HG03565 (cell line): ENCODE data around the gene AADACL4.

Experiments used
- ATAC-seq: cut with Tn5 transposase; IDR thresholded peaks from one replicate; pipeline ENCODE4 v1.9.1; 2021; ENCODE audit warnings: mild to moderate bottlenecking, moderate library complexity; ENCODE audit not compliant: unreplicated experiment

Gene AADACL4

GRCh38 chr1:12610941-12611340 lies 32.9 kb upstream of the AADACL4 start:
- no peak for ATAC-seq

DNA sequence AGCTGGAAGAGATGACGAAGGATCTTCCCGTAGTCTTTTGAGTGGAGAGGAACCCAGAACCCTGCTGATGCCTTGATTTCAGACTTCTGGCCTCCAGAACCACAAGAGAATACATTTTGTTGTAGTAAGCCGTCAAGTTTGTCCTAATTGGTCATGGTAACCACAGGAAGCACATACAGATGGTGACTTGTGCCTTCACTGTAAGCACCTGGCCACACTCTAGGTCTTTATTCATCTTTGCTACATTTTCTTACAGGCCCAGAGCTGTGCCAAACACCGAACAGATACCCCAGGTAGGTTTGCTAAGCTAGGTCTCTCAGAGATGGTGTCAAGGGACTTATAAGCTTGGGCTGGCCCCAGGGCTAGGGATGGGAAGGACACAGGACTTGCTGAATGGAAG lies 30.7 kb upstream of the AADACL4 start:
- ATAC-seq: no peak

GRCh38 chr1:12614402-12615158 lies 29.3 kb upstream of the AADACL4 start:
- ATAC-seq: no peak

- ATAC-seq: no peak
Observed at GRCh38 chr1:12615159-12615864, 28.6 kb upstream of the AADACL4 start.

- no peak for ATAC-seq
Observed at GRCh38 chr1:12615865-12616708, 27.8 kb upstream of the AADACL4 start.

- no peak for ATAC-seq
Observed at GRCh38 chr1:12616709-12617373, 27.0 kb upstream of the AADACL4 start.

- no peak for ATAC-seq
Observed at GRCh38 chr1:12617511-12617900, 26.4 kb upstream of the AADACL4 start.

- ATAC-seq: no peak
Observed at GRCh38 chr1:12617901-12618660, 25.8 kb upstream of the AADACL4 start, which contains the start of gene DHRS3. Gene DHRS3 (minus strand): TSS chr1:12618210. CDS start chr1:12617348, 862 bp downstream.

DNA sequence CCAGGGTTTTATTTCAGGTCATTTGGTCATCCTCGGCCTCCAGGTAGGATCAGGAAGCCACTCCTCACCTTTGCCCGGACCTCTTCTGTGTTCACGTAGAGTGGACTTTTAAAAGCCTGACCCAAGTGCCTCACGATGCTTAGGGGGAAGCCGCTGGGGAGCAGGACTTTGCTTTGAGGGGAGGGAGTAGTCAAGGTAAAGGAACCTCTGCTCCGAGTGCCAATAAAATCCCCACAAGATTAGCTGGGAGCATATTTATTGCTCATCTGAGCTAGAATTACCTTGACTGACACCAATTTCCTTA lies 25.3 kb upstream of the AADACL4 start:
- no peak for ATAC-seq

DNA sequence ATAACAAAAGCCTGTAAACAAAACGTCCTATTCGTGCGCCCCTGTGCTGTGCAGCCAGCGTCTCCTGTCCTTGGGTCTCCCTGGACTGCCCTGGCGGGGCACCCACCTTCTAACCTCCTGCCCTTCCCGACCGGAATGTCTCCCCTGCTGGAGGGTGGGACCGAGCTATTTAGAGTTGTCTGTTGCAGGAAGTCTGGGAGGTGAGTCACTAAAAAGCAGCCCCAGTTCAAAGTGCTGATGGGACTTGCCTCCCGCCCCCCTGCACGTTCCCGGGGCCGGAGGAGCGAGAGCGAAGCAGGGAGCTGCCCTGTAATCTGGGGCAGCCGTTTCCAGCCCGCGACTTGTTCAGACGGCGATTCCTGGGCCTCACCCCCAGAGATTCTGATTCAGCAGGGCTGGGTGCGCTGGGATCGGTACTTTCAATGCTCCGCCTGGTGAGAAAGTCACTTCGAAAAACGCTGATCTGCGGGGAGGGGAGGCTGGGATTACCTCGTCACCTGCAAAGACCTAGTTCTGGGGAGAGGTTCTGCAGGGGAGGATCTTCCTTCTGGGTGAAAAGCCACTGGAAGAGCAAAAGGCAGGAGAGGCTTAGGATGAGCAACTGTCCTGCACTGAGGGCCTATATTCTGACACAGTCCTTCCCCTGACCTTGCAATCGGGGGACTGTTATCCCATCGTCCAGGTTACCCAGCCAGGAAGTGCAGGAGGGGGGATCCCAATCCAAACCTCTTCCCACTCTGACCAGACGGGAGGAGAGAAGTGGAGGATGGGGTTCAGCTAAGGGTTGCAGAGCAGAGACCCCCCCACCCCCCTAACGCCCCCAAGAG lies 24.7 kb upstream of the AADACL4 start:
- no peak for ATAC-seq

GRCh38 chr1:12619792-12620487 lies 23.9 kb upstream of the AADACL4 start:
- ATAC-seq: no peak

- ATAC-seq: no peak
Observed at GRCh38 chr1:12620488-12620865, 23.4 kb upstream of the AADACL4 start.

DNA sequence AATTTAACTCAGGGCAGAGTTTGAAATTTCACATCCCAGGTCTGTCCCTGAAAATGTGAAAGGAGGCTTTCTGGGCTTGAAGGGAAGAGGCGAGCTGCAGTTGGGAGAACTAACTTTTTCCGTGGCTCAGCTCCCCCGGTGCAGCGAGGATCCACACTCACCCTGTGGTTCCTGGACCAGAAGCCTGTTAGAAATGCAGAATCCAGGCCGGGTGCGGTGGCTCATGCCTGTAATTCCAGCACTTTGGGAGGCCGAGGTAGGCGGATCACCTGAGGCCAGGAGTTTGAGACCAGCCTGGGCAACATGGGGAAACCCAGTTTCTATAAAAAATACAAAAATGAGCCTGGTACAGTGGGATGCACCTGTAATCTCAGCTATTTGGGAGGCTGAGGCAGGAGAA lies 23.0 kb upstream of the AADACL4 start:
- ATAC-seq: no peak

GRCh38 chr1:12621346-12622335 lies 22.2 kb upstream of the AADACL4 start:
- no peak for ATAC-seq

DNA sequence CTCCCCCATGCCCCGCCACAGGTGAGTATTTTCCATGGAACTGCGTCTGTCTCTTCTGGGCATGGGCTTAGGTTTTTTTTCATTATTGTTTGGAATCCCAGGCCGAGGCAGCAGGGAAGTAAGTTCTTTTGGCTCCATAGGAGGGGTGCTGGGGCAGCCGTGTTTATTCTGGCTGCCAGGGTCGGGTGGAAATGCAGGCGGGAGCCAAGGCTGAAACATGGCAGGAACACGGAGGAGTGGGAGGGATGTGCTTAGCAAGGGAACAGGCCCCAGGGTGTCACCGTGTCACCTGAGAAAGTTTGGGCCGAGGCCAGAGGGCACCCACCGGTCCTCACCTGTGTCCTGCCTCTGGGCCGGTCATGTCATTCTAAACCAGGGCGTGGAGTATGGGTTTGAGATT lies 21.4 kb upstream of the AADACL4 start:
- no peak for ATAC-seq

DNA sequence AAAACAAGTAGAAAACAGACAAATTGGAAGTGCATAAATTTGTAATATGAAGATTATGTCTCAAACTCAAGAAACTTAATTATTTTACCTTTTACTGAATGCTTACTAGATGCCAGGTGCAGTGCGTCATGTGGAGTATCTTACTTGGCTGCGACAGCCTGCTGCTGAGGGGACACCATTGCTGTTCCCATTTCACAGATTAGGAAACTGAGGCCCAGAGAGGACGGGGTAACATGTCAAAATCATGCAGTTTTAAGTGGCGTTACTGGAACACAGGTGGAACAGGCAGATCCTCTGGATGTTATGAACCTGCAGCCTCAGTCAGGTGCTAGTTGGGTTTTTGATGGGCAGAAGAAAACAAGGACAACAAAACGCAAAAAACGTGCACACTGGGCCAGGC lies 18.6 kb upstream of the AADACL4 start:
- ATAC-seq: no peak

DNA sequence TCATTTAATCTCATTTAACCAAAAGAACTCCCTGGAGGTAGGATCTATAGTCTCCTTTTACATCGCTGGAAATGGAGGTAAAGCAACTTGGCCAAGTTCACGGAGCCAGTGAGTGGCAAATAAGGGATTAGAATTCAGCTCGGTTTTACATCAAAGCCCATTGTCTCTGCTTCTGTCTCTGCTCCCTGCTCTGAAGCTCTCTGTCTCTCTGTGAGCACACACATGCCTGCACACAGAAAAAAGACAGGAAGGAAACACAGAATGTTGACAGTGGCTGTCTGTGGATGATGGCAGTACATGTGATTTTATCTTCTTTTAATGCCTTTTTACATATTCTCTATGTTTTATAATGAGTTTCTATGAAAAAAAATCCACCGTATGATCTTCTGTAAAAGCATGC lies 17.0 kb upstream of the AADACL4 start:
- no peak for ATAC-seq

DNA sequence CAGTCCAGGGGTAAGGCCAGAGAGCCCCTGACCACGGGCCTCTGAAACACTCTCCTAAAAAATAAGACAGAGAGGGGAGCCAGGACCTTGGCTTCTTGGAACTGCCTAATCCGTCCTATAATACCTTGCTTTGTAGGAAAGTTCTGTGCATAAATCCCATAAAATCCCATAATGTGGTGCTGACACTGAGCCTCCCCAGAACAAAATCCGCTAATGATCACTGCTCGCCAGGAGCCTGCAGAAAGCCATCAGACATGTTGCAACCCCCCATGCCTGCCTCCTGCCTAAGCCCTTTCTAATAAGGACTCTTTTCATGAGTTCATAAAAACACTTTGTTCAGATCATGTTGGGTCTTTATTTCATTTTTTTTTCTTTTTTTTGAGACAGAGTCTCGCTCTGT lies 16.6 kb upstream of the AADACL4 start:
- ATAC-seq: no peak
